ENCODE data around the gene MACROH2A2.
"Not testable (repeated sequence)": the region's sequence is repeated elsewhere in the genome, so short reads cannot be mapped to it uniquely, and the experiment has no call there.

Gene MACROH2A2

DNA sequence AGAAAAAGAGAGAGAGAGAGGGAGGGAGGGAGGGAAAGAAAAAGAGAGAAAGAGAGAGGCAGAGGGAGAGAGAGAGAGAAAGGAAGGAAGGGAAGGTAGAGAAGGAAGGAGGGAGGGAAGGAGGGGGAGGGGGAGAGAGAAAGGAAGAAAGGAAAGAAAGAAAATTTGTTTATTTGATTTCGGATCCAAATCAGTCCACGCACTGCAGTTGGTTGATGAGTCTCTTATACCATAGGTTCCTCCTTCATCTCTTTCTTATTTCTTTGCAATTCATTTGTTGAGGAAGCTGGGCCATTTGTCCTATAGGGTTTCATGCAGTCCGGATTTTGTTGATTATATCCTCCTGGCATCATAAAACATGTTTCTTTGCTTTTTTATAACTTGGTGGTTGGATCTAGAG, 45.6 kb downstream of the MACROH2A2 start:
- no peak for DNase-seq (ENCODE audit: low read depth in 1 of 2, low spot score in 1 of 2)

DNA sequence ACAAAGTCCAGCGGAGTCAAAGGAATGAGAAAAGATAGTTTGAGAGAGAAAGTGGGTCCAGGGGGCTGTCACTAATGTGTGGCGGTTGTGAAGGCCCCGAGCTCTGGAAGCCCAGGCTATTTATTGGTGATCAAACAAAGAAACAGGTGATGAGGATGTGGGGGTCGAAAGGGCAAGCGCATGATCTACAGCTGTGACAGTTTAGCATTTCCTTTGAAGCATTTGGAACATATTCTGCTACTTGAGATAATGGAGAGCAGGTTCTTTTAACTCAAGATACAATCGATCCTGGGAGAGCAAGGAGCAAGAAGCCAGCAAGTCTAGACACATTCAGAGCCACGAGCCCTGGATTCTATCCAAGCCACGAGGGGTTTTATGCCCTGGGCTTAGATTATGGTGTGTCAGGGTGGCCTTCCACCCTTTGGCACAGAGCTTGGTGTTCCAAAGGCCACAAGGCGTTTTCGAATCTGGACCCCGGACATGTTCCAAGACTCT, 48.5 kb downstream of the MACROH2A2 start:
- not testable (repeated sequence) for DNase-seq (ENCODE audit: low read depth in 1 of 2, low spot score in 1 of 2)

DNA sequence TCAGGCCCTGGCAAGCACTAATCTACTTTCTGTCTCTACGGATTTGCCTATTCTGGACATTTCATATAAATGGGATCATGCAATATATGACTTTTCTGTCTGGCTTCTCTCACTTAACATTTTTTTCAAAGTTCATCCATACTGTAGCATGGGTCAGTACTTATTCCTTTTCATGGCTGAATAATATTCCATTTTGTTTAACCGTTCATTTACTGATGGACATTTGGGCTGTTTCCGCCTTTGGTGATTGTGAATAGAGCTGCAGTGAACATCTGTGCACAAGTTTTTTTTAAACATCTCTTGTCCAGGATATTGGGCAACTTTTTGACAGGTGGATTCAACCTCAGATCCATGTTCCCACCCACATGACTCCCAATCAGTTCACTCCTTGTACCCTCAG, 49.0 kb downstream of the MACROH2A2 start:
- no peak for DNase-seq (ENCODE audit: low read depth in 1 of 2, low spot score in 1 of 2)

DNA sequence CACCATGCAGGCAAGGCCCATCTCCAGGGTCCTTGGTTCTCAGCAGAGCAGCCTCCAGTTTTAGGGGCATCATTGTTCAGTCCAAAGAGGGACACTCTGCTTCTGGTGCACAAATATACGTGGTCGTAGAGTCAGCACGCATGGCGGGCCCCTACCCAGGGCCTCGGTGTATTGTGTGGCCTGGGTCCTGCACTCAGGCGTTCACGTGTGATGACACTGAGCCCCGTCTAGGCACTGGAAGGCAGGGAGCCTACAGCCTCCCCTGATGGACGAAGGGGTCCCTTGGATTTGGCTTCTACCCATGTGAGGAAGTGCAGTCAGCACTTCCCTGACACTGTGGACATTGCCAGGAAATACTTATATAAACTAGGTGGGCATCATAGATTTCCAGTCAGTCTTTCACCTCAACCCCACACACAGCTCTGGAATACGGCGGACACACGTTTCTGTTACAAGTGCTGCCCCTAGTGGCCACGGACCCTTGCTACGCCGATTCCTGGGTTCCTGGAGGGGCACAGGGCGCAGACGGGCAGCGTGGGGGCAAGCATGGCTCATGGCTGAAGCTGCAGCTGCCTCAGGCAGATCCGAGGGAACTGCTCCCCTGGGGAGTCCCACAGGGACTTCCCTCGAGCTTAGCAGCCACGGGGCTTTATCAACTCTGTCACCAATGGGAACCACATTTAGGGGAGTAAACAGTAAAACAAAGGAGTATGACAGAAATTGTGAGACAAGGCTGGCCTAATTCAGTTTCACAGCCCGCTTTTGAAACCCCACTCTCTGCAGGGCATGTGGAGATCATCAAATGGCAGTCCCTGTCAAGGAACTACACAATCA, 54.5 kb downstream of the MACROH2A2 start:
- DNase-seq (ENCODE audit: low read depth in 1 of 2, low spot score in 1 of 2) = no peak

DNA sequence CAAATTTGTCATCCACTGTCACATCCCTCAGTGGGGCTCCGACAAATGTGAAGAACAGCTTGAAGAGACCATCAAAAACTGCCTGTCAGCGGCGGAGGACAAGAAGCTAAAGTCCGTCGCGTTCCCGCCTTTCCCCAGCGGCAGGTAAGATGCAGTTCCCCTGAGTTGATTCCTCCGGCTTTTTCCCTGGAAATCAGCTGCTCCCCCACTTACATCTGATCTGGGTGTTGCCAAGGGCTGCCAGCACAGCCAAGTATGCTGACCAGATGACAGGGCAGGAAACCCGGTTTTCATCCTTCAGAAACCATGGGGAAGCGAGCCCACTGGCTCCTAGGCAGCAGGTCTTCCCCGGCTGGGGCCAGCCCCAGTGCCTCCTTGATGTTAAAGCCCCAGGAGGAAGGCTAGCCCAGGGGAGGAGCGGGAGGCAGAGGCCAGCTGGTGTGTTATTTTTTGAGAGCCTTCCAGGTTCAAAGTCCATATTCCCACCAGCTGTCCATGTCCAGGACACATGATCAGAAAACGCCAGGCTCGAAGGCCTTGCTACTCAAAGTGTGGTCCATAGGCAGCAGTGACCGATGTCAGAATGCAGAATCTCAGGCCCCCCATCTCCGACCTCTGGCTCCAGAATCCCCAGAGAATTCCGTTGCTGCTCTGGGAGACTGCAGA, 56.6 kb downstream of the MACROH2A2 start:
- DNase-seq (ENCODE audit: low read depth in 1 of 2, low spot score in 1 of 2) = no peak

DNA sequence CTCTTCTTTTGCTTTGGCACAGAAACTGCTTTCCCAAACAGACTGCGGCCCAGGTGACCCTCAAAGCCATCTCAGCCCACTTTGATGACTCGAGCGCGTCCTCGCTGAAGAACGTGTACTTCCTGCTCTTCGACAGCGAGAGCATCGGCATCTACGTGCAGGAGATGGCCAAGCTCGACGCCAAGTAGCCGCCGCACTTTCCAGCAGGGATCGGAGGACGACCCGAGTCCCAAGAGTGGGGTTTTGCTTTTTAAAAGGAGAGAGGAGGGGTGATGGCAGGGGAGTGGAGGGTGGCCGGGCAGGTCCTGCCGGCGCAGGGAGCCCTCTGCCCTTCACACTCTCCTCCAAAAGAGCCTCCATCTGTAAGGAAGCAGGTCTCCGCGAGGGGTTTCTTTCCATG, 58.9 kb downstream of the MACROH2A2 start:
- no peak for DNase-seq (ENCODE audit: low read depth in 1 of 2, low spot score in 1 of 2)

DNA sequence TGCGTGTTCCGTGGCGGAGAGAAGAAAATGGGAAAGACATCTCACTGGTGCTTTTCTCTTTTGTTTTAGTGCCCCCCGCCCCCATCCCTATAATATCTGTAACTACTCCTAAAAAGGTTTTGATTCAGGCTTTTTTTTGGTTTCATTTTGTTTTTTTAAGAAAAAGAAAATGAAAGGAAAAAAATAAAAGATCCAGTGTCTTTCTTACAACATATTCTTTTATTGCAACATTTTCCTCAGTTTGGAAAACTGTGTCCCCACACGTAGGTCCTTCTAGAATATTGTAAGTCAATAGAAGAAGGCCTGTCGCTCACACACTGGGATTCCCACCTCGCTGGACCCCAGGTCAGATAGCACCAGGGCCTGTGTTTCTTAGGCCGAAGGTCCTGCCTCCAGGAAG, 59.4 kb downstream of the MACROH2A2 start:
- no peak for DNase-seq (ENCODE audit: low read depth in 1 of 2, low spot score in 1 of 2)

DNA sequence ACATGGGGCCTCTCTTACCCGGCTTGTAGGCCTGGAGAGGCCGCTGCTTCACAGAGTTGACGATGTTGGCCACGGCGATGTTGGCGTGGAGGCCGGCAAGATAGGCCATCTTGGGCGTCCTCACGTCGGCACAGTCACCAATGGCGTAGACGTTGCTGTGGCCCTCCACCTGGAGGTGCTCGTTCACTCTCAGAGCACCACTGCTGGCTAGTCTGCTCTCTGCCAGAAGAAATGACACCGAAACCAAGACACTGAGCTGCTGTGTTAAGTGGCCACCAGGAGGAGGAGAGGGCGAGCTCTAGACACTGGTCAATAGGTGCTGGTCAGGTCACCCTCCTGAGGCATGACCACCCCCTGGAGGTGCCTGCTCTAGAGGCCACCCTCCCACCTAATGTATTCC, 62.3 kb downstream of the MACROH2A2 start:
- DNase-seq (ENCODE audit: low read depth in 1 of 2, low spot score in 1 of 2) = no peak

DNA sequence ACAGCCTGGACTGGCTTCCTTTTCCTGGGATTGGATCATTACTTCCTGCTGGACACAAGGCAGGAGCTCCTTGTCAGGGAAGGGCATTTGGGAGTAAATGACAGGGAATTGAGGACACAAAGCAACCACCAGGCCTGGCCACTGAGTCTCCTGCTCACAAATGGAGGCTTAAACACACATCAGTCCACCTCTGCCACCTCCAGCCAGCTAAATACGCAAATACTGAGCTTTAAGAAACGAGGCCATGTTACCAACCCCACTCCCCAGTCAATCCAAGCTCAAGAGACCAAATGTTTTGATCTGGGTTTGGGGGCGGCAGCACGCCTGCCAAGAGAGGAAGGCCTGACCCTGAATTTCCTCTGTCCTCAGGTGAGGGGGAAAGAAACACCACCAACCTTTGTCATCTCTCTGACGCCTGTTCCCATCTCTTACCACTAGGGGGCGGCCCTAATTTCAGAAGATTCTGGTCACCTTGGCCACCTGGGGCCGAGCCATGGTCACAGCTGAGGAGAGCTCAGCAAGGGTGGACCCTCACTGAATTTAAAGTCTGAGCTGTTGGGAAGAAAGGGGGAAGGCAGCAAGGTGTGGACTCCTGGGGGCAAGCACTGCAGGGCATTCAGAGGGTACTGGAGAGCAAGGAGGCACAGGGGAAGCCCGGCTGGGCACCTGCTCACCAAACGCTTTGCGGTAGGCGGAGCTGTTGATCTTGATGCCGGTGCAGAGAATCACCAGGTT, 63.5 kb downstream of the MACROH2A2 start:
- DNase-seq (ENCODE audit: low read depth in 1 of 2, low spot score in 1 of 2) = peak; percentile 28 to 44

DNA sequence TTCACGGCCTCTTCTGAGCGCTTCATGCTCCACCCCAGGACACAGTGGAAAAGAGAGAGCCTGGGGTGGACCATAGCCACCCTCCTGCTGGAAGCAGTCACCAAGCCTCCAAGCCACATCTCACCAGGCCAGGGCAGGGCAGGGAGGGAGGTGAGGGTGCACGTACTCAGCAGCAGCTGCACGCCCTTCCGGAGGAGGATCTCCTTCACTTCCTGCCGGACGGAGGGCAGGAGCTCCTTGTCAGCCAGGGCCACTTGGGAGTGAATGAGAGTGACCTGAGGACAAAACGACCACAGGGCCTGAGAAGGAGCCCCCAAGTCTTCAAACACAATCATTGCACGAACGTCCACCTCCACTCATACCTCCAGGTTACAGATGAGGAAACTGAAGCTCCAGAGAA, 65.0 kb downstream of the MACROH2A2 start:
- DNase-seq (ENCODE audit: low read depth in 1 of 2, low spot score in 1 of 2) = no peak

DNA sequence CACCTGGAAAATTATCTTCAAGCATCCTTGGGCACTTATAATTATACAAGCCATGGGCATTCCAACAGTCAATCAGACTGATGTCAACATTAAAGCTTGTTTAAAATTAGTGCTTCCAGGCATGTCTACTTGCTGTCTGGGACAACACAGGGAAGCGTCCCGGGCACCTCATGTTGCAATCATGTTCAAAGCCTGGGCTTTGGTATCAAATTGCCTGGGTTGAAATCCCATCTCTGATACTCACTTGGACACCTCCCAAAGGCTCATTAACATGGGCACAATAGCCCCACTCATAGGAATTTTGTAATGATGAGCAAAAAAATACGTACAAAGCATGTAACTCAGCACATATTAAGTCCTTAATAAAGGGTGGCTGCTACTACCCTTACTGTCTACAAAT, 65.5 kb downstream of the MACROH2A2 start:
- DNase-seq (ENCODE audit: low read depth in 1 of 2, low spot score in 1 of 2) = no peak

DNA sequence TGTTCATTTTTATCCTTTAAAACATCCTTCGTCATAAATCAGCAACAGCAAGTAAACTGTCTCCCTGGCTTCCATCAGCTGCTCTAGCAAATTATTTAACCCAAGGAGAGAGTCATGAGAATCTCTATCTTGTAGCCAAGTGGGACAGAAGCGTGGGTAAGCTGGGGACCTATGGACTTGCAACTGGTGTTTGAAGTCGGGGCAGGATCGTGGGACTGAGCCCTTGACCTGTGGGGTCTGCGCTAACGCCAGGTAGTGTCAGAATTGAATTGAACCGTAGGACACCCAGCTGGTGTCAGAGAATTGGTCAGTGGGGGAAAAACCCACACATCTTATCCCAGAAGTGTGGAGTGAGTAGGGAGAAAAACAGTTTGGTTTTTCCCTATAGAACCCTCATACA, 66.6 kb downstream of the MACROH2A2 start:
- DNase-seq (ENCODE audit: low read depth in 1 of 2, low spot score in 1 of 2) = no peak

DNA sequence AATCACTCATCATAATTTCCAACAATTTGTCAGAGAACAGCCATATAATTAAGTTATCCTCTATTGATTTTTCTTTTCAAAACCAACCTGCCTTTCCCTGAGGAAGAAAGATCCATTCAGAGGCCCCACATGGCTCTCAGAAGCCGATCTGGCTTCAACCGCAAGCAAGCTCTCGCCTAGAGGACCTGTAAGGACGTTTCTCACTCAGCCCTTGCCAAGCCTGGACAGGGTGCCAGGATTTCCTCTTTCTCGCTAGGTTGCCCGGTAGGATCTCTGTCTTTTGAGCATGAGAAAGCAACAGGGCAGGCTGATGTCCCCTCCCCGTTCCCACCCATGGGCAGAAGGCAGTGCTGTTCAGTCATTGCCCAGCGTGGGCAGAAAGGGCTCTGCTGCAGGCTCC, 67.0 kb downstream of the MACROH2A2 start:
- no peak for DNase-seq (ENCODE audit: low read depth in 1 of 2, low spot score in 1 of 2)

DNA sequence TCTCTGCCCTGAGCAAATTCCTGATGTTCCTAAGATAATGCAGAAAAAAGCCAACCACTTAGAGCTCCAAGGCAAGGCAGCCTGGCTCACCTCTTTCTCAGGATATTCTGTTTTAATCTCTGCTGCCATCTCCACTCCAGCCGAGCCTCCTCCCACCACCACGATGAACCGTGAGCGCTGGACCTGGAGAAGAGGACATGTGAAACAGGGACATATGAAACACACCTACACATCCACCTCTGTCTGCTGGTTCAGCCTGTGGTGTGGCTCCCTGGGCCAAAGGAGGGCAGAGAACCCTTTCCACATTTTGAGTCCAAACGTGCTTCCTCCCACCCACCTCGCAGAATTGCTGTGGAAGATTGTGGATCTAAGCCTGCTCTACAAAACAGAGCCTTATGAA, 67.8 kb downstream of the MACROH2A2 start:
- no peak for DNase-seq (ENCODE audit: low read depth in 1 of 2, low spot score in 1 of 2)

DNA sequence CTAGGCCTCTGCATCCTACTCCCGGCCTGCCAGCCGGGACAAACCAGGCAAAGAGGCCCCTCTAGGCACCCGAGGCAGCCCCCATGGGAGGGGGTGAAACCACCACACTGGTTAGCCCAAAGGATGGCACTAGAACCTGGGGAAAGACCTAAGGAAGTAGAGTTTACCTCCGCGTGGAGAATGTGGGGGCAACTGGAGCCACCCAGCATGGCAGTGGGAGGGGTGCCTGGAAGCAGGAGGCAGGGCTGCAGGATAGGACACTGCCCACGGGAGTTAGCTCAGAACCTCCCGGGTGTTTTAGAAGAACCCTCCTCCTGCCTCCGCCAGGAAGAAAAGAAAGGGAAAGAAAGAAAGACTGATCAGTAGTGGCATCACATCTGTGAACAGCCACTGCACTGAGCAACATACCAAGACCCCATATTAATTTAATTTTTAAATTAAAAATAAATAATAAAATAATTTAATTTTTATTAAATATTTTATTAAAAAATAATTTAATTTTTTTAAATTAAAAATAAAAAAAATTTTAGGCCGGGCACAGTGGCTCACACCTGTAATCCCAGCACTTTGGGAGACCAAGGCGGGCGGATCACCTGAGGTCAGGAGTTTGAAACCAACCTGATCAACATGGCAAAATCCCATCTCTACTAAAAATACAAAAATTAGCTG, 68.8 kb downstream of the MACROH2A2 start:
- DNase-seq (ENCODE audit: low read depth in 1 of 2, low spot score in 1 of 2) = no peak

DNA sequence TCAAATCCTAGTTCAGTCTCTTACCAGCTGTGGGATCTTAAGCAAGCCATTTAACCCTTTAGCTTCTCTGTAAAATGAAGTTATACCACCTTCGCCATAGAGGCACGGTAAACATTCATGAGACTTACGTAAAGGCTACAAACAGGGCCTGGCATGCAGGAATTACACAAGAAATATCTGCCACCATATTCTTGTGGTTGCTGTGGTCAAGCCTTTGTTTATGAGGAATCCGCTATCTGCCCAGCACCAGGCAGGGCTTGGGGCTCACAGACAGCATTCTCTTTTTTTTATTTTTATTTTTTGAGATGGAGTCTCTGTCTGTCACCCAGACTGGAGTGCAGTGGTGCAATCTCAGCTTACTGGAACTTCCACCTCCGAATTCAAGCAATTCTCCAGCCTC, 70.1 kb downstream of the MACROH2A2 start:
- DNase-seq (ENCODE audit: low read depth in 1 of 2, low spot score in 1 of 2) = no peak

DNA sequence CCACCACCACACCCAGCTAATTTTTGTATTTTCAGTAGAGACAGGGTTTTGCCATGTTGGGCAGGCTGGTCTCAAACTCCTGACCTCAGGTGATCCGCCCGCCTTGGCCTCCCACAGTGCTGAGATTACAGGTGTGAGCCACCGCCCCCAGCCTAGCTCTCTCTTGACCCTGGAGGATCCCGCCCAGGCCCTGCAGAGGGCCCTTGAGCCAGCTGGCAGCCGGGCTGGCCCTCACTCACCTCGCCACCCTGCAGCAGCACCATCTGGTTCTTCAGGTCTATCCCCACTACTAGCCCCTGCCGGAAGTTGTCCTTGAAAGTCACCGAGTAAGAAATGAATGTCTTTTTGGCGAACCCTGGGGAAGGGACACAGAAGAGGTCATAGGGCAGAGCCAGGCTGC, 70.5 kb downstream of the MACROH2A2 start:
- not testable (repeated sequence) for DNase-seq (ENCODE audit: low read depth in 1 of 2, low spot score in 1 of 2)

DNA sequence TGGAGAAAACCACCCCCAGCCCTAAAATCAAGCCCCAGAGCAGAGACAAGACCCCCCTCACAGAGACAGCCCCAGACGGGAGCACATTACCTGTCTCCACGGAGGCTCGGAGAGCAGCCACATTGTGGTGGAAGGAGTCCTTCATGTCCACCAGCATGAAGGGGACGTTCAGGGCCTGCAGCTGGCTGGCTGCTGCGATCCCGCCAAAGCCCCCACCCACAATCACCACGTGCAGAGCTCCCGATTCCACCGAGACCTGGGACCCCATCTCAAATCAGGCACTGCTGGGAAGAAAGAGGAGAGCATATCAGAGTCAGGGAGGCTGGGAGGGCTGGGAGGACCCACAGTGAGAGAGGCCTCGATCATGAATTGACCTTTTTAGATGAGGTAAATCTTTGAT, 71.2 kb downstream of the MACROH2A2 start:
- no peak for DNase-seq (ENCODE audit: low read depth in 1 of 2, low spot score in 1 of 2)

DNA sequence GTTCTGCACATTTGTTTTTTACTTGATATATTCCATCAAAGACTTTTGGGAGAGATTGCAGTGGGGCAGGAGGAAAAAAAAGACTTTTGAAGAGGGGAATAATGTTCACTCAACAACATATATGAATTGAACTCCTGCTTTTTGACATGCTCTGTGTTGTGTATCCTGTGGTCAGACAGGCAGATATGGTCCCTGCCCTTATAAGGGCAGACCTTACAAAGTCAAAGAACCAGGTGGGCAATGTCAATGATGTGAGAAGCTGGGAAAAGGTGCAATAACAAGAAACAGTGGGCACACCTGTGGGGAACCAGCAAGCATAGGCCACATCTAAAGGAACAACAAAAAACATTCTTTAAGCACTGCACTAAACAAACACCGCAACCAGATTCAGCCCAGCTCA, 71.8 kb downstream of the MACROH2A2 start:
- DNase-seq (ENCODE audit: low read depth in 1 of 2, low spot score in 1 of 2) = no peak

DNA sequence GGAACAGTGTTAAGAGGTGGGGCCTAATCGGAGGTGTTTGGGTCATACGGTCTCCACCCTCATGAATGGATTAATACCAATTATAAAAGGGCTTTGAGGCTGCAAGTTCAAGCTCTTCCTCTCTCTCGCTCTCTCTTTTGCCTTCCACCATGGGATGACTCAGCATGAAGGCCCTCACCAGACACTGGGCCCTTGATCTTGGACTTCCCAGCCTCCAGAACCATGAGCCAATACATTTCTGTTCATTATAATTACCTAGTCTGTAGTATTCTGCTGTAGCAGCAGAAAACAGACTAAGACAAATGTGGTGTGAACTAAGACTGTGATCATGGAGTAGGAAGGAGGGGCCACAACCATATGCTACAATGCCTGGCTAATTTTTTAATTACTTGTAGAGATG, 72.3 kb downstream of the MACROH2A2 start:
- DNase-seq (ENCODE audit: low read depth in 1 of 2, low spot score in 1 of 2) = no peak

DNA sequence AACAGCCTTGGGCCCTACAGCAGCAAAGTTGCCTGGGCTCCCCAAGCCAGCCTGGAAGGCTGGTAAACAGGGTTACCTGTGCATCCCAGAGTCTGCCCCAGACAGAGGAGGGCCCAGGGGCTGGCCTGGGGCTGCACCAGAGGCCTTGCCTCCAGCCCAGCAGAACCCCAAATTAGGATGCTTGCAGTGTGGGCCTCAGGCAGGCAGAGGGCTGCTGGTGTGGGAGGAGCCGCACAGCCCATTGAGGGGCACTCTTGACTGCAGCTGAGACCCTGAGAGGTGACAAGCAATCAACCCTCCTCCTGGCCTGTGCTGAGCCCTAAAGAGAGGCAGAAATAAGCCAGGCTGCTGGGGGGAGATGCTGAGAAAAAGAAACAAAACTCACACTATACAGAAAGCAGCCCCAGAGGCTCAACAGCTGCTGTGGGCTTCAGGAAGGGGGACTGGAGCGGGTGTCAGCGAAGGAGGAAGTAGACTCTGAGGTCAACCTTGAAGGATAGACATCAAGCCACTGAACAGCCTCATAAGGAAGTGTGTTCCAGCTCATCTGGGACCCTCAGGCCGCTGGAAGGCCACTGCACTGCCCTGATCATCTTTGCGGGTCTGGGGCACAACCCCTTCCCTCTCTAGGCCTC, 73.4 kb downstream of the MACROH2A2 start:
- no peak for DNase-seq (ENCODE audit: low read depth in 1 of 2, low spot score in 1 of 2)
